SK-MEL-5 (cell line): ENCODE results near the gene GRM6. TPM values are rescaled to one million over a fixed set of nuclear protein-coding genes. Genes with fewer than 3 reads are reported as not detected.

Experiments used
- DNase-seq: peaks from one replicate; pipeline ENCODE4 v3.0.0-alpha.2; 2016; ENCODE audit warnings: low read depth, low spot score
- in situ Hi-C: cut with HindIII; loops from 2 replicates; pipeline ENCODE4 v1.10.0; 2016; ENCODE audit warnings: low sequenced_read_pairs, high pct_unique_total_duplicates, low pct_unique_long_range_greater_than_20kb
- total RNA-seq: library from RNA; depleted of rRNA; stranded (reverse); fragments of >200 nt; shearing (Covaris generic); gene quantifications from 2 replicates; pipeline ENCODE4 v1.2.3, GENCODE V29; 2014; rRNA removed

The GRM6 gene
- total RNA-seq, 1 experiment from 2014 or later: not detected

- in situ Hi-C loops: no loop called here
- DNase-seq: no peak
Measured at GRCh38 chr5:178988436-178989220, 6.5 kb downstream of the GRM6 start.

GRCh38 chr5:178986326-178986960 is 8.7 kb downstream of the GRM6 start:
- in situ Hi-C loops: no loop called here
- no peak for DNase-seq

DNA sequence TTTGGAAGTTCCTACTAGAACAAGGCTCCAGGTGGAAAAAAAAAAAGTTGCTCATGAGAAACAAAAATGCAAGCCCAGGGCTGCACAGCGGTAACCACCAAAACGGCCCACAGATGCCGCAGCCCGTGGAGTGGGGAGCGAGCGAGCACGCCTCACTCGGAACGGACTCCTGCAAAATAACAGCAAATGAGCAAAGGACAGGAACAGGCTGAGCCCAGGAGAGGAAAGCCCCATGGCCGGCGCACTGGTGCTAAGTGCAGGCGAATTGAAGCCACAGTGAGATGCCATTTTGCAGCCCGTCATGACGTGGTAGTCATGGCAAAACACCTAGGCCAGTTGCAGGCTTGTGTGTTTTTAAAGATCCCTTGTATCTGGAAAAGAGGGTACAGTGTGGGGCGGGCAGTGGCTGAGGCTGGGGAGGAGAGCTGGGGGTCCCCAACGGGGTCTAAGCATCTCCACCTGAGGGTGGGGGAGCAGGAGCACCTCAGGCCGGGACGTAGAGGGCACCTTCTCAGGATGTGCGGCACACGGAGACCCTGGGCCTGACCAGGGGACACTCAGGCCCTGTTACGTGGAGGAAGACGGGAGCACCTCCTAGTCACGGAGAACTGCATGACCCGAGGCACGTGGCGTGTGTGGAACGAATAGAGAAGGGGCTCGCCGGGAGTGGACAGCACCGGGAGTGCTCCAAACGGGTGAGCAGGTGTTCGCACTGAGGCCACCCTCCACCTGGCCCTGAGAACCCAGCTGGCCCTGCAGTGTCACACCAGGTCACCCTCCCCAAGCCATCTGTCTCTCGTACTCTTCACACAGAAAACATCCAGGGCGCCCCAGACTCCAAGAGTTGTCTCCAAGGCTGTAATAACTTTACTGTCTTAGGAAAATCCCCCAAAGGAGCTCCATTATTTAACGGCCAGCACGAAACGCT is 10.7 kb downstream of the GRM6 start:
- DNase-seq: no peak
- in situ Hi-C loops: no loop called here

DNA sequence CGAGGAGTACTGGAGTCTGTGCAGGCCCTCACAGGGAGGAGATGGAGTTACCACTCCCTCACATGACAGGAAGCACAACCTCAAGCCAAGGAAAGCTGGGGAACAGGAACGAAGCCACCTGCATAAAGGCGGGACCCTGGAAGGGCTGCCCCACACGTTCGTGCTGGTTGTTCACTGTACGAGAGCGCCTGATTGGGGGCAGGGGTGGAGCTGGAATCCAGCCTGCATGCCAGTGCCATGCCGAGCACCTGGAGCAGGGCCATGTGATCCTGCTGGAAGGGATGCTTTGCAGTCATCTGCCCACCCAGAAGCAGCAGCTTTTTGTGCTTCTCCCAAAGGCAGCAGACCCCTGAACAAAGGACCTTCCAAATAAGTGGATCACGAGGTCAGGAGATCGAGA is 11.4 kb downstream of the GRM6 start:
- no peak for DNase-seq
- in situ Hi-C loops: no loop called here

GRCh38 chr5:178982941-178983340 is 12.2 kb downstream of the GRM6 start:
- DNase-seq: no peak
- in situ Hi-C loops: no loop called here

GRCh38 chr5:178981381-178981780 is 13.7 kb downstream of the GRM6 start:
- DNase-seq: no peak
- in situ Hi-C loops: no loop called here

- no peak for DNase-seq
- in situ Hi-C loops: no loop called here
Measured at GRCh38 chr5:178965465-178966055, 29.6 kb downstream of the GRM6 start.

DNA sequence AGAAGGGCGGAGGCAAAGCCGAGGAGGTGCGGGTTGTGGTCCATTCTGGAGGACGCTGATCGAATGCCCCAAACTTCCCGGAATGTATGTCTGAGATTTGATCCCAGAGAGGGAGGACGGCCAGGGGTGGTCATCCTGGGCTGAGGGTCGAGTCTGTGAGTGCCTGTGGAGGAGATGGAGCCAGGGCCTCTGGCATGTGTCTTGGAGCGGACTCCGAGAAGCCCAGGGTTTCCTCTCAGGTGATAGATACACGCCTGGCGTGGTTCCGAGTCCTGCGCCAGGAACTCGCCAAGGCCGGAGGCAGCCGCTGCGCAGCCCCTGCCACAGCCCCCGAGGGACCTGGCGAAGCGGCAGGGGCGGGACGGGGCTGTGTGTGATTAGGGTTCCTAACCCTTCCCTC is 53.8 kb downstream of the GRM6 start:
- in situ Hi-C loops: no loop called here

DNA sequence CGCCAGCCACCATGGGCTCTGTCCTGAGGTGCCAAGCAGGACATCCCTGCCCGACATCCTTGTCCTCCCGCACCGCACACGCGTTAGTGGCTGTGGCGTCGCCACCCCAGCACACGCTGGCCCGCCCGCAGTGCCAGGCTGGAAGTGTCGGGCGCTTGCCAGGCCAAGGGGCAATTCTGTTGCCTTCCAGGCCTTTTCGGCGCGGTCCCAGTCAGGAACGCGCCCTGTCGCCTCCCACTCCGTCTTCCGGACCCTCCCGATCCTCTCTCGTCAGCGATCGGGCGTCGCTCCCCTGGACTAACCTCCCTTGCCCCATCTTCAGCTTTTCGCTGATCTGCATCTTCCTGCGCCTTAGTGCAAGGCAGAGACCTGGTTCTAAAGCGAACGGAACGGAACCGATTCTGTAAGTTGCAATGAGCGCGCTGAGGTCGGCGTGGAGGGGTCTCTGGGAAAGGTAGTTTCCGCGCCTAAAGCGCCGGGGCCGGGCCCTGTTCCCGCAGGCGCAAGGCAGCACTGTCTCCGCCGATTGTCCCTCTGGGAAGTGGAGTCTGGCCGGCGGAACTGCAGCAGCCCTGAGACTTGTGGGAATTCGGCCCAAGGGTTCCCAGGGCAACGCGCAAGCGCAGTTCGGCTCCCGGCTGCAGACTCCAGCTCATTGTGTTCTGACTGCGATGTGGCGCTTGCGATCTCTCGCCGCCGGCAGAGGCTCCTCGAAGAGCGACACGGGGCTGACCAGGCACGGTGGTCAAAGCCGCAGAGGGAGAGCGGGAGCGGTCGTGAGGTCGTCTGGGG is 54.4 kb downstream of the GRM6 start, which contains the start of gene ZNF454:
ZNF454 (plus strand) TSS at position 630 of the 792 bp plus-strand sequence. CDS start 1,594 bp downstream, outside the sequence.
- no peak for DNase-seq
- in situ Hi-C loops: no loop called here

More for the DNA sequence above, 53.8 kb downstream of the GRM6 start:
- no peak for DNase-seq

GRCh38 chr5:178931846-178932760 is 63.0 kb downstream of the GRM6 start:
- in situ Hi-C loops: no loop called here
- DNase-seq: no peak

Other genes starting within 250 kb of the GRM6 start
- 5.9 and 6.7 TPM in 2 replicates for gene ZNF354B, start 135.4 kb downstream of the GRM6 start, total RNA-seq
- 0.18 TPM in 1 of 2 replicates, not detected in the other for gene ZFP2, start 99.4 kb downstream of the GRM6 start, total RNA-seq
- gene ZNF454, start 54.1 kb downstream of the GRM6 start, total RNA-seq: not detected in 2 replicates
- 1.1 and 2.1 TPM in 2 replicates for gene ZNF879, start 28.5 kb upstream of the GRM6 start, total RNA-seq
- 1.9 and 2.1 TPM in 2 replicates for gene ZNF354C, start 65.1 kb upstream of the GRM6 start, total RNA-seq